Endothelial cell of umbilical vein (primary cell): Measurements from ENCODE around the gene UBE2S. TPM values are rescaled to one million over a fixed set of nuclear protein-coding genes. Genes with fewer than 3 reads are reported as not detected.
A peak's percentile ranks its signal among the peaks of the same experiment; 100 is the strongest.

ENCODE experiments used
- BruUV-seq: library from RNA; stranded (reverse); fragments of 400-500 nt; replicated peaks from 2 replicates; lab custom pipeline; 2021; lab: Mats Ljungman, UMichigan
- CTCF ChIA-PET: fragments of 300-600, 350-600 bp; sonication (Branson Sonifier 250); formaldehyde crosslinking; loops from one replicate; lab custom pipeline; 2021; ENCODE audit warnings: antibody characterized with exemption, inconsistent platforms; lab: Charles Lee
- POLR2A ChIA-PET: fragments of 300-600, 350-600 bp; sonication (Branson Sonifier 250); formaldehyde crosslinking; loops from one replicate; lab custom pipeline; 2021; ENCODE audit warnings: antibody characterized with exemption, inconsistent platforms; lab: Charles Lee
- DNase-seq: peaks from one replicate; pipeline ENCODE4 v3.0.0-alpha.2; 2011; ENCODE audit warnings: low read depth, low spot score
- FAIRE-seq: peaks from 2 replicates; lab custom pipeline; 2011; peaks lifted over from hg19 to GRCh38; lab: Jason Lieb, UNC
- H2AFZ ChIP-seq: 2 replicates; pipeline ENCODE4 v1.6.0; 2012; ENCODE audit warnings: low read depth, low read length, control low read depth, inconsistent platforms
- H3K27ac ChIP-seq: 2 replicates; pipeline ENCODE4 v1.5.1; 2011; ENCODE audit warnings: low read depth, mild to moderate bottlenecking, control low read depth, low read length, moderate library complexity; ENCODE audit not compliant: insufficient read depth
- H3K27me3 ChIP-seq, 2 experiments: 2 replicates each; pipeline versions ENCODE4 v1.6.0 to v1.6.1; 2011; ENCODE audit warnings: low read length in 2 of 2, mixed read lengths in 1 of 2; ENCODE audit not compliant: control insufficient read depth in 2 of 2, insufficient read depth in 2 of 2
- H3K36me3 ChIP-seq, 2 experiments: 2 replicates in 1 of 2; 3 replicates in 1 of 2; pipeline ENCODE4 v1.5.1; 2011; ENCODE audit warnings: low read length in 2 of 2, mild to moderate bottlenecking in 1 of 2, moderate library complexity in 1 of 2; ENCODE audit not compliant: control insufficient read depth in 2 of 2, insufficient read depth in 2 of 2; ENCODE audit errors: extremely low read depth in 1 of 2
- H3K4me1 ChIP-seq: 3 replicates; pipeline ENCODE4 v1.5.1; 2011; ENCODE audit warnings: mild to moderate bottlenecking, low read length; ENCODE audit not compliant: control insufficient read depth, insufficient read depth; ENCODE audit errors: extremely low read depth
- H3K4me2 ChIP-seq: 2 replicates; pipeline ENCODE4 v1.6.1; 2011; ENCODE audit warnings: low read length, control low read depth, mixed read lengths; ENCODE audit not compliant: insufficient read depth
- H3K4me3 ChIP-seq, 3 experiments: fragments of 200-600 bp in 1 of 3; sonication (generic), shearing (Covaris generic) in 1 of 3; replicated peaks in 1 of 3; 2 replicates each; pipeline ENCODE4 v1.5.1; 2011 to 2016; ENCODE audit warnings: control low read depth in 3 of 3, low read length in 3 of 3, mild to moderate bottlenecking in 2 of 3, inconsistent platforms in 1 of 3, low read depth in 1 of 3, moderate library complexity in 1 of 3; ENCODE audit not compliant: insufficient read depth in 1 of 3
- H3K79me2 ChIP-seq: 2 replicates; pipeline ENCODE4 v1.6.0; 2012; ENCODE audit warnings: low read length, inconsistent platforms; ENCODE audit not compliant: control insufficient read depth, insufficient read depth
- H3K9ac ChIP-seq: replicated peaks from 2 replicates; pipeline ENCODE3; 2011; ENCODE audit warnings: low read length, control low read depth; ENCODE audit not compliant: insufficient read depth; ENCODE audit errors: extremely low read depth
- H3K9me1 ChIP-seq: replicated peaks from 3 replicates; pipeline ENCODE4 v1.6.0; 2011; ENCODE audit warnings: mild to moderate bottlenecking, low read length; ENCODE audit not compliant: control insufficient read depth, insufficient read depth; ENCODE audit errors: extremely low read depth
- H3K9me3 ChIP-seq: replicated peaks from 2 replicates; pipeline ENCODE4 v1.5.1; 2012; ENCODE audit warnings: low read length, inconsistent platforms; ENCODE audit not compliant: control insufficient read depth, insufficient read depth
- H4K20me1 ChIP-seq: replicated peaks from 2 replicates; pipeline ENCODE3; 2011; ENCODE audit warnings: mild to moderate bottlenecking, low read length; ENCODE audit not compliant: control insufficient read depth, insufficient read depth; ENCODE audit errors: extremely low read depth
- CTCF ChIP-seq, 2 donors: IDR thresholded peaks; 1 replicate in 1 of 2; 2 replicates in 1 of 2; pipeline ENCODE4 v1.5.1; 2011; ENCODE audit warnings: low read length in 2 of 2, mild to moderate bottlenecking in 2 of 2, moderate library complexity in 2 of 2, control low read depth in 1 of 2, inconsistent platforms in 1 of 2, low read depth in 1 of 2; ENCODE audit not compliant: insufficient read depth in 1 of 2; ENCODE audit errors: extremely low read depth in 1 of 2
- EZH2 ChIP-seq: IDR thresholded peaks from 2 replicates; pipeline ENCODE4 v1.6.1; 2012; ENCODE audit warnings: borderline replicate concordance, low read depth, mild to moderate bottlenecking, moderate library complexity, low read length, inconsistent platforms; ENCODE audit not compliant: severe bottlenecking
- FOS ChIP-seq: IDR thresholded peaks from 2 replicates; pipeline ENCODE4 v1.6.1; 2011; ENCODE audit warnings: mild to moderate bottlenecking, low read length, moderate library complexity, borderline replicate concordance; ENCODE audit not compliant: insufficient read depth
- GATA2 ChIP-seq: IDR thresholded peaks from 2 replicates; pipeline ENCODE4 v1.7.0; 2011; ENCODE audit warnings: low read depth, mild to moderate bottlenecking, moderate library complexity, mixed read lengths, low read length; ENCODE audit not compliant: insufficient read length, insufficient read depth
- JUN ChIP-seq: IDR thresholded peaks from 2 replicates; pipeline ENCODE4 v1.6.1; 2011; ENCODE audit warnings: borderline replicate concordance, low read depth; ENCODE audit not compliant: insufficient read length, insufficient read depth
- MAX ChIP-seq: IDR thresholded peaks from 2 replicates; pipeline ENCODE4 v1.6.1; 2011; ENCODE audit not compliant: insufficient read depth, insufficient read length
- MYC ChIP-seq: IDR thresholded peaks from one replicate; pipeline ENCODE4 v1.6.1; 2011; ENCODE audit warnings: mild to moderate bottlenecking, low read depth, low read length
- POLR2A ChIP-seq: IDR thresholded peaks from 2 replicates; pipeline ENCODE4 v1.6.1; 2012; ENCODE audit warnings: low read depth, mild to moderate bottlenecking, control low read depth, low read length
- POLR2AphosphoS5 ChIP-seq: IDR thresholded peaks from 2 replicates; pipeline ENCODE4 v1.6.1; 2012; ENCODE audit warnings: low read depth, mild to moderate bottlenecking, control low read depth, low read length, moderate library complexity; ENCODE audit not compliant: insufficient read depth
- dilution Hi-C: fragments of 300-500 bp; cut with MboI; formaldehyde crosslinking; loops from one replicate; pipeline ENCODE4 v1.15.0; 2019; ENCODE audit warnings: low sequenced_read_pairs; ENCODE audit not compliant: extremely low pct_ligation_motif_present
- intact Hi-C: fragments of 100-400 bp; cut with micrococcal nuclease; formaldehyde crosslinking; loops from one replicate; pipeline ENCODE4 v1.10.0; 2022
- polyA plus RNA-seq, 4 experiments: library from polyadenylated mRNA; depleted of rRNA in 3 of 4; stranded (reverse) in 3 of 4; unstranded in 1 of 4; fragments of >200 nt; gene quantifications; 2 replicates each; pipeline versions ENCODE4 v1.2.1 to v1.2.3, GENCODE V29; 2011 to 2012; ENCODE audit warnings: missing spikeins in 1 of 4
- total RNA-seq: library from RNA; stranded (reverse); gene quantifications from 2 replicates; pipeline ENCODE4 v1.2.3, GENCODE V29; 2021

UBE2S gene
- total and polyA plus RNA-seq, 2 donors (not counting 3 experiments of a cell fraction or from before 2014, with no cell fraction given), result 183 to 257 TPM

- TF ChIP-seq POLR2AphosphoS5 (peak; percentile 55), POLR2A (peak; percentile 66), MAX (no peak)
- Histone ChIP-seq H3K4me1 (peaks cover 20% of the 10 kb centered on the region), H3K4me3 (no peak overlapping the region), H3K4me2 (no peak overlapping the region), H3K9ac (no peak overlapping the region), H3K27me3 (no peaks in the 10 kb centered on the region), H3K9me1 (no peaks in the 10 kb centered on the region), H3K9me3 (no peaks in the 10 kb centered on the region), H2AFZ (no peak overlapping the region), H3K79me2 (peaks cover 37% of the 10 kb centered on the region), H3K36me3 (peaks cover 14 to 30% of the 10 kb centered on the region in 2 experiments), H3K27ac (no peak overlapping the region), H4K20me1 (peaks cover 4% of the 10 kb centered on the region)
- dilution Hi-C loops, result no loop called here
- ChIA-PET POLR2A (interaction anchor here (1.0 to 1.4 kb wide), 2 partner anchors 17 kb away, joined by 4 to 5 read pairs; partner anchors contain the start of gene UBE2S), CTCF (interaction anchor here (0.5 kb wide), 1 partner anchor 55 kb away, joined by 3 read pairs; no protein-coding TSS in a partner anchor)
- no peak for DNase-seq
- peak; percentile 12 for FAIRE-seq
- BruUV-seq, result no TSS peak
- intact Hi-C loops, result no loop called here
Observed at GRCh38 chr19:55391191-55391670, 16.4 kb downstream of the UBE2S start.

- H3K9ac ChIP-seq, result no peak overlapping the region
- intact Hi-C loops, result no loop called here
- no peak overlapping the region for H3K4me2 ChIP-seq
- H3K36me3 ChIP-seq, result peaks cover 14 to 30% of the 10 kb centered on the region in 2 experiments
- POLR2A ChIA-PET, result interaction anchor here (0.6 to 1.4 kb wide), 2 partner anchors 17 to 247 kb away, joined by 3 to 5 read pairs; partner anchors contain the start of gene UBE2S
- peaks cover 20% of the 10 kb centered on the region for H3K4me1 ChIP-seq
- peaks cover 4% of the 10 kb centered on the region for H4K20me1 ChIP-seq
- FAIRE-seq (peak; percentile 18), DNase-seq (no peak)
- CTCF ChIA-PET, result interaction anchor here (1.1 to 1.9 kb wide), 2 partner anchors 89 to 98 kb away, joined by 3 to 8 read pairs; no protein-coding TSS in a partner anchor
- no peak overlapping the region for H3K4me3 ChIP-seq
- H2AFZ ChIP-seq, result no peak overlapping the region
- TF ChIP-seq CTCF (IDR thresholded peaks at IDR 0.05; ENCODE audit: extremely low read depth in 1 of 2, insufficient read depth in 1 of 2, low read depth in 1 of 2, low read length in 2 of 2) (no peak), EZH2 (no peak), MAX (no peak), JUN (no peak), MYC (no peak), POLR2A (no peak), FOS (no peak), GATA2 (no peak), POLR2AphosphoS5 (no peak)
- no peaks in the 10 kb centered on the region for H3K9me1 ChIP-seq
- no peak overlapping the region for H3K27ac ChIP-seq
- no TSS peak for BruUV-seq
- dilution Hi-C loops, result no loop called here
- H3K9me3 ChIP-seq, result no peaks in the 10 kb centered on the region
- peaks cover 41% of the 10 kb centered on the region for H3K79me2 ChIP-seq
- H3K27me3 ChIP-seq, result no peaks in the 10 kb centered on the region
Observed at GRCh38 chr19:55390461-55390880, 17.1 kb downstream of the UBE2S start.
